ENCODE results near the gene SBNO1. TPM values are rescaled to one million over a fixed set of nuclear protein-coding genes. Genes with fewer than 3 reads are reported as not detected.

The SBNO1 gene
- total RNA-seq, 4 donors from 2014 or later, result 19.2 to 26.2 (median 21.4) TPM

DNA sequence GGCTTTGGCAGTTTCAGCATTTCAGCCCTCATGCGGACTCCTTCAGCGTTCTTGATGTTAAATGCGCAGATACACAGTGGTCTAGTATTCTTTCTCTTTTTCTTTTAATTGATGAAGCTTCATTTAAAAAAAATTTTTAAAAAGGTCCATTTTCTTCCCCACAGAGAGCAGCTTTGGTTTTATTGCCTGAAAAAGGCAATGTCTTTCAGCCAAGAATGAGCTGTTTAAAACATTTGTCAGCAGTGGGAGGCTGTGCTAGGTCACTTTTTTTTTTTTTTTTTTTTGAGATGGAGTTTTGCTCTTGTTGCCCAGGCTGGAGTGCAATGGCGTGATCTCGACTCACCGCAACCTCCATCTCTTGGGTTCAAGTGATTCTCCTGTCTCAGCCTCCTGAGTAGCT is 32.8 kb upstream of the SBNO1 start:
- TF ChIP-seq, protein P1, sequence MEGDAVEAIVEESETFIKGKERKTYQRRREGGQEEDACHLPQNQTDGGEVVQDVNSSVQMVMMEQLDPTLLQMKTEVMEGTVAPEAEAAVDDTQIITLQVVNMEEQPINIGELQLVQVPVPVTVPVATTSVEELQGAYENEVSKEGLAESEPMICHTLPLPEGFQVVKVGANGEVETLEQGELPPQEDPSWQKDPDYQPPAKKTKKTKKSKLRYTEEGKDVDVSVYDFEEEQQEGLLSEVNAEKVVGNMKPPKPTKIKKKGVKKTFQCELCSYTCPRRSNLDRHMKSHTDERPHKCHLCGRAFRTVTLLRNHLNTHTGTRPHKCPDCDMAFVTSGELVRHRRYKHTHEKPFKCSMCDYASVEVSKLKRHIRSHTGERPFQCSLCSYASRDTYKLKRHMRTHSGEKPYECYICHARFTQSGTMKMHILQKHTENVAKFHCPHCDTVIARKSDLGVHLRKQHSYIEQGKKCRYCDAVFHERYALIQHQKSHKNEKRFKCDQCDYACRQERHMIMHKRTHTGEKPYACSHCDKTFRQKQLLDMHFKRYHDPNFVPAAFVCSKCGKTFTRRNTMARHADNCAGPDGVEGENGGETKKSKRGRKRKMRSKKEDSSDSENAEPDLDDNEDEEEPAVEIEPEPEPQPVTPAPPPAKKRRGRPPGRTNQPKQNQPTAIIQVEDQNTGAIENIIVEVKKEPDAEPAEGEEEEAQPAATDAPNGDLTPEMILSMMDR (IDR thresholded peaks at IDR 0.05; ENCODE audit: low read depth), result no peak

DNA sequence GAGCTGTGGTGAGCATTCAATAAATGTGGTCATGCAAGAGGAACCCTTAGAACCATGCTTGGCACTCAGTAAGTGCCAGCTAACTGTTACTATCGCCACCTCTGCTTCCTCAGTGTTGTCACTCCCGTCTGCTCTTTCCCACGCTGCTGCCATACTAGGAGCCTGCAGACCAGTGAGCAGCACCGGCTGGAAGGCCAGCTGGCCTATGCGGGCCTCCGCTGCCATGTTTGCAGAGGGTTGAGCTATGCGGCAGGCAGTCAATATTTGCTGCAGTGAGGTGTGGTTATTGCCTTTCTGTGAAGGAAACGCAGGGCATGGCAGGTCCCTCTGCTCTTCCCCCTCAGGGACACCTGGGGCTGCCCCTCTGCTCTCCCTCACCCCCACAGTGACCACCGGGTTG is 32.3 kb upstream of the SBNO1 start:
- TF ChIP-seq, protein P1 (IDR thresholded peaks at IDR 0.05; ENCODE audit: low read depth), result no peak

DNA sequence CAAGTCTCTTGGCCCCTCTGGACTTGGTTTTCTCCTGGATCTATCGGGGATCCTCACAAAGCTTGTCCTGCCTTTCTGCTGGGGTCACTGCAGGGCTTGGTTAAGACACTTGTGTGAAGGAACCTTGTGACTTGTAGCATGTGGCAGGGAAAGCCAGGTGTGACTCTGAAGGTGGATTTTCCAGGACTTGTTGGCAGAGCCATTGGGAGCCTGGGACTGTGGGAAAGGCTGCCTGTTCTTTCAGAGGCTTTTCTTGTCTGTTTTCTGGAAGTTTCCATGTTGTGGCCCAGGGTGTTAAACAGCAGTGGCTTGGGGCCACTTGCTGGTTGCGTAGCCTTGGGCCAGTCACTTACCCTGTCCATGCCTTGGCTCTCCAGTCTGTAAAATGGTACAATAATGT is 31.9 kb upstream of the SBNO1 start:
- TF ChIP-seq, protein P1 (IDR thresholded peaks at IDR 0.05; ENCODE audit: low read depth), result no peak

DNA sequence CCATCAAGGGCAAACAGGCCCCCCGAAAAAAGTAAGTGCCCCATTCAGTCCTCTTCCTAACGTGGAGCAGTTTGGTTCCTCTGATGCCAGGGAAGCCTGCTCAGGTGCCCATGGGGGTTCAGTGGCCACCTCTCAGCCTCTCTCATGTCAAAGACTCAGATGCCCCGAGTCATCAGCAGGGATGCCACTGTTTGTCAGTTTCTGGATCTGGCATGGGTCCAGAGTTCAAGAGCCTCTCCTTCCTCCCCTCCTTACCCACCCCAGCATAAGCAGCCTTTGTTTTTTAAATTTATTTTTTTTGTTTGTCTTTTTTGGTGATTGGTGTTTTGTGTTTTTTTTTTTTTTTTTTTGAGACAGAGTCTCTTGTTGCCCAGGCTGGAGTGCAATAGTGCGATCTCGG is 30.6 kb upstream of the SBNO1 start:
- TF ChIP-seq, protein P1 (IDR thresholded peaks at IDR 0.05; ENCODE audit: low read depth), result no peak

DNA sequence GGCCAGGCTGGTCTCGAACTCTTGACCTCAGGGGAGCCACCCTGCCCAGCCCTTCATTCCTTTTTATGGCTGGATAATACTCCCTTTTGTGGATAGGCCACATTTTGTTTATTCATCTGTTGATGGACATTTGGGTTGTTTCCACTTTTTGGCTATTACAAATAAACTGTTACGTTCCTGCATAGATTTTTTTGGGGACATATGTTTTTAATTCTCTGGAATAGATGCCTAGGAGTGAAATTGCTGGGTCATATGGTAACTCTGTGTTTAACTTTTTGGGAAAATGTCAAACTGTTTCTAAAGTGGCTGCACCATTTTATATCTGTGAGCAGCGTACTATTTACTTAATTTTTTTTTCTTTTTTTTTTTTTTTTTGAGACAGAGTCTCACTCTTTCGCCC is 29.1 kb upstream of the SBNO1 start:
- TF ChIP-seq, protein P1 (IDR thresholded peaks at IDR 0.05; ENCODE audit: low read depth), result no peak

DNA sequence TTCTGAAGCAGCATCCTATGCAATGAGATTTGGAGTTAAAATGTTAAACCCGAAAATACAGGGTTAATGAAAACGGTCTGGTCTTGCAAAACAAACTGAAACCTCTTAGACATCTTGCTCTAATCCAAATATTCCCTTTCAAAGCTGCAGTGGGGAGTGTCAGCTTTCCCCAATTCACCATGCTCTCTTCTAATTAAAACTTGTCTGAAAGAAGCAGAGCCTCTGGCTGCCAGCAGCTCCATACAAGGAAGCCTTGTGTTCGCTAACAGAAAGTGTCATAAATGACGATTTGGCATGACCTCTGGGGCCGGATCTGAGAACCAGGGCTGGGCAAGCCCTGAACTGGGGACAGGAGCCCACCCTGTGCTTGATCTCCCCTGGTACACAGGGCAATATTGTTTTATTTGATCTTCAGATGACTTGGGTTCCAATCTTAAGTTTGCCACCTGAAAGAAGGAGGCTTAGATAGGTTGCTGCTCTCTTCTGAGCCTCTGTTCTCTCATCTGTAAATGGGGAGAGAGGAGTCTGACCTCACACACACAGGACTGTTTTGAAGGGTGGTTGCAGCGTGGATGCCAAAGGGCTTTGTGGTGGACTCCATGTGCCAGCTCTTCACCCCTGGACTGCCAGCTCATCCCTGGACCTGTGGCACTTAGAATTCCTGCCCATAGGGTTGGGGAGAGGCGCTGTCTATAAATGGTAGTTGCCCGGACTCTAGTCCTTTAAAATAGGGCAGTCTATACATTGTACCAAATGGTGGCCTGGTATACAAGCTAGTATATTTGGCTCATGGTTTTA is 27.1 kb upstream of the SBNO1 start:
- TF ChIP-seq, protein P1 (IDR thresholded peaks at IDR 0.05; ENCODE audit: low read depth), result no peak

DNA sequence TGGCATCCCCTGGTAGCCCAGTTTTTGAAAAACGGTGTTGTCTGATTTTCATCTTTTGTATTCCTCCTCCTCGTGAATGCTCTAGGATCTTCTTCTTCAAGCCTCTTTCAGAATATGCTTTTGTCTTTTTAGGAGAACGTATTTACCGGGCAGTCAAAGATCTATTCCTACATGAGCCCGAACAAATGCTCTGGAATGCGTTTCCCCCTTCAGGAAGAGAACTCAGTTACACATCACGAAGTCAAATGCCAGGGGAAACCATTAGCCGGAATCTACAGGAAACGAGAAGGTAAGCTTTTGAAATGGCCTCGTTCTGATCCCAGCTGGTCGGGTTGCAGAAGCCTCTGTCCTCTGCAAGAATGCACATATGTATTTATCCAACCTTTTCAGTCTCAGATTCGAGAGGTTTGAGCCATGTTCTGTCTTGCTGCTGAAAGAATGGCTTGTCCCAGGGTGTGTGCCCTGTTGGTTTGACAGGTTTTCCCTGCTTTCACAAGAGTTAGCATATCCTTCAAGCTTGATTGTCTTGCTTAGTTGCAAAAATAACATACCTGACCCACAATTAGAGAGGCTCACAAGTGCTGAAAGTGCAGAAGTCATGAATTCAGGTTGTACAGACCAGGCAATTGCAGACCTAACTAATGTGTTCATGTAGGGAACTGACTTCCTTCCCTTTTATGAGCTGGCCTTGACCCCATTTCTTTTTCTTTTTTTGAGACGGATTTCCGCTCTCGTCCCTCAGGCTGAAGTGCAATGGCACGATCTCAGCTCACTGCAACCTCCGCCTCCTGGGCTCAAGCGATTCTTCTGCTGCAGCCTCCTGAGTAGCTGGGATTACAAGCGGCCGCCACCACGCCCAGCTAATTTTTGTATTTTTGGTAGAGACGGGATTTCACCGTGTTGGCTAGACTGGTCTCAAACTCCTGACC is 26.1 kb upstream of the SBNO1 start:
- TF ChIP-seq, protein P1 (IDR thresholded peaks at IDR 0.05; ENCODE audit: low read depth), result no peak
